22Rv1 (cell line): ENCODE results near the gene FAM3A.

Source experiments
- ZFX ChIP-seq: fragments of 450-650 bp; IDR thresholded peaks from 2 replicates; pipeline ENCODE4 v1.6.1; 2017; ENCODE audit warnings: antibody characterized with exemption, borderline replicate concordance
- TF ChIP-seq, protein P1 (sequence below): fragments of 450-650 bp; IDR thresholded peaks from 2 replicates; pipeline ENCODE4 v1.5.1; 2017; ENCODE audit warnings: mild to moderate bottlenecking

DNA sequence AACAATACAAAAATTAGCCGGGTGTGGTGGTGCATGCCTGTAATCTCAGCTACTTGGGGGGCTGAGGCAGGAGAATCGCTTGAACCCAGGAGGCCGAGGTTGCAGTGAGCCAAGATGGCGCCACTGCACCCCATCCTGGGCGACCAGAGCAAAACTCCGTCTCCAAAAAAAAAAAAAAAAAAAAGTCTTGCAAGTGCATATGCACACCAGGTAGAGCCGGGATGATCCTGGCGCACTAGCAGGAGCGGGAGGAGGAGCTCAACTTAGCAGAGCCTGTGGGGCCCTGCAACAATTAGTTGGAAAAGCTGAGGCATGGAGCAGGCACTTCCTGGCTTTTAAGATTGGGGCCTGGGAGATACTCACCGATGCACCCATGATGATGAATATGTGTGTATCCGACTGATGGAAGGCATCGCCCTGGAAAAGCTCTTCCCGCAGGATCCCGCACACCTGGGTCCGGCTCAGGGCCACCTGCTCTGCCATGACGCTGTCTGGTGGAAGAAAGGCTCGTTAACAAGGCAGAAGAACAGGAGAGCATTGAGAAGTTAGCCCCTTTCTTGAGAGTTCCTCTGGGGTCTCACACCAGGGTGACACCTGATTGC is 29.7 kb upstream of the FAM3A start:
- TF ChIP-seq, protein P1, sequence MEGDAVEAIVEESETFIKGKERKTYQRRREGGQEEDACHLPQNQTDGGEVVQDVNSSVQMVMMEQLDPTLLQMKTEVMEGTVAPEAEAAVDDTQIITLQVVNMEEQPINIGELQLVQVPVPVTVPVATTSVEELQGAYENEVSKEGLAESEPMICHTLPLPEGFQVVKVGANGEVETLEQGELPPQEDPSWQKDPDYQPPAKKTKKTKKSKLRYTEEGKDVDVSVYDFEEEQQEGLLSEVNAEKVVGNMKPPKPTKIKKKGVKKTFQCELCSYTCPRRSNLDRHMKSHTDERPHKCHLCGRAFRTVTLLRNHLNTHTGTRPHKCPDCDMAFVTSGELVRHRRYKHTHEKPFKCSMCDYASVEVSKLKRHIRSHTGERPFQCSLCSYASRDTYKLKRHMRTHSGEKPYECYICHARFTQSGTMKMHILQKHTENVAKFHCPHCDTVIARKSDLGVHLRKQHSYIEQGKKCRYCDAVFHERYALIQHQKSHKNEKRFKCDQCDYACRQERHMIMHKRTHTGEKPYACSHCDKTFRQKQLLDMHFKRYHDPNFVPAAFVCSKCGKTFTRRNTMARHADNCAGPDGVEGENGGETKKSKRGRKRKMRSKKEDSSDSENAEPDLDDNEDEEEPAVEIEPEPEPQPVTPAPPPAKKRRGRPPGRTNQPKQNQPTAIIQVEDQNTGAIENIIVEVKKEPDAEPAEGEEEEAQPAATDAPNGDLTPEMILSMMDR, result no peak
- no peak for TF ChIP-seq ZFX
